GM21367 (cell line): ENCODE measurements around the gene CTTNBP2.

Experiments
- ATAC-seq: cut with Tn5 transposase; IDR thresholded peaks from one replicate; pipeline ENCODE4 v1.9.1; 2021; ENCODE audit not compliant: unreplicated experiment

Gene CTTNBP2

DNA sequence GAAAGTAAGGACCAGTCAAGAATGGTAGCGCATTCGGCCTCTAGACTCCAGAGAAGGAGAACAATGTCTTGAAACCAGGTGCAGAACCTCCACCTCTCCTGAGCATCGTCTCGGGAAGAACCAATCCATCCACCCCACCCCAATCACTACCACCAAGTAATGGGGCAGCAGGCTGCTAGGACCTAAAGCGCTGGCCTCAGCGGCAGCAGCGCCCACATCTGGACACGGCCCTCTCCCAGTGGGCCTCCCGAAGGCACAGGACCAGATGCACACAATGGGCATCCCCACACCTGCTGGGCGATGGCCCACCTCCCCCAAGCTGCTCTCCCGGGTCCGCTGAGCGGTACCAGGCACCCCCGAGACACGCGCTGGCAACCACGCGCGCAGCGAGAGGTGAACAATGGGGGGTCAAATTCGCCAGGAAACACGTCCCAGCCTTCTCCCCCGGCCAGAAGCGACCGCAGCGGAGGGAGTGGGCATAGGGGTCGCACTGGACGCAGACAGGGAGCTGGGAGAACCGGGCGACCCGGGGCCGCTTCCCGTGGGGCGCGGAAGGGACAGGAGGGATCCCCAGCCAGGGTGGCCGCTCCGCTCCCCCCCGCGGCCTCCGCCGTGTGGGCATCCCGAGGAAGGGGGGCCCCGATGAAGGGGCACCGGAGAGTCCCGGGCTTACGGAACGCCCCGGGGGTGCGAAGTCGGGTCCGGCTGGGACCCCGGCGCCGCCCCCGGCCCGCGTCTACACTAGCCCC, 506 bp downstream of the CTTNBP2 start:
- no peak for ATAC-seq

DNA sequence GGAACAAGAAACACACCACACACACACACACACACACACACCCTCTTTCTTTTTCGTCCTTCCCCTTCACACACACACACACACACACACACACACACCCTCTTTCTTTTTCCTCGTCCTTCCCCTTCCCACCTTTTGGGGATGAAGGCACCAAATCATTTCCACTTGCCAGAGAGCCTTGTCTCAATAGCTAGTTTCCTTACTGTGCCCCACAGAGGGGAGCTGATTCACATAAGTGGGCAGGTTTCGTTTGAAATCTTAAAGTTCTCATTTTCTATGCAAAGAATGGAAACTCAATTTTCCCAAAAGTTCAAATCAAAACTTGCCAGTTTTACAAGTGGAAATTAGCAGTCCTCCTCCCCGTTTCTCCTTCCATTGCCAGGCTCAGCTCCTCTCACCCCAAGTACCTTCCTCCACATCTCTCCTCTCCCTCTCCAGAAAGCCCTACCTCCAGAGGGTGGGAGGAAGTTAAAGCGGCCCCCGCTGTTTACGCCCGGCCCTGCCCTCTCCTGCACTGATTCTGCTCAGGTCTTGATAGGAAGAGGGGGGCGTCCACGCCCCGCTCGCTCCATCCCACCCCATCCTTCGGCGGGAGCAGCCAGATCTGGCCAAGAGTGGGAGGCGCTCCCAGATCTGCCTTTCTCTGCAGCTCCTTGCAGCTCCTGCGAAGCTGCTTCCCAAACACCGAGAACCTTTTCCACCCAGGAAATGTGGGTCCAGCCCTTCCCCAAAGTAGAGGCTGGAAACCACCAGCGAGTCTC, 1.3 kb downstream of the CTTNBP2 start:
- ATAC-seq: no peak

DNA sequence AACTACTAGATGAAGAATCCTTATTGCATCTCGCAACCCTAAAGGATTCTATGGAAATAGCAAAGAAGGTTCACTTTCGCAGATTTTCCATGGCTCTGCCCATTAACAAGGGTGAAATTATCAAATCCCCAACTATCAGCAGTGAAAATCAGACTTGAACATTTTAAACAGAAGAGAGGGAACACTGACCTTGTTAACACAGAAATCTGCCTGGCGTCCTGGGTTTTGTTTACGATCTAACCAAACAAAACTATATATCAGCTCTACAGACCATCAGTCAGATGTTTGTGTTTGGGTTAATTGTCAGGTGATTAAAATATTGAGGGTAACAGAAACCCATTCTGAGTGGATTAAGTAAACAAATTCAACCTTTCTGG, 1.9 kb downstream of the CTTNBP2 start:
- no peak for ATAC-seq

DNA sequence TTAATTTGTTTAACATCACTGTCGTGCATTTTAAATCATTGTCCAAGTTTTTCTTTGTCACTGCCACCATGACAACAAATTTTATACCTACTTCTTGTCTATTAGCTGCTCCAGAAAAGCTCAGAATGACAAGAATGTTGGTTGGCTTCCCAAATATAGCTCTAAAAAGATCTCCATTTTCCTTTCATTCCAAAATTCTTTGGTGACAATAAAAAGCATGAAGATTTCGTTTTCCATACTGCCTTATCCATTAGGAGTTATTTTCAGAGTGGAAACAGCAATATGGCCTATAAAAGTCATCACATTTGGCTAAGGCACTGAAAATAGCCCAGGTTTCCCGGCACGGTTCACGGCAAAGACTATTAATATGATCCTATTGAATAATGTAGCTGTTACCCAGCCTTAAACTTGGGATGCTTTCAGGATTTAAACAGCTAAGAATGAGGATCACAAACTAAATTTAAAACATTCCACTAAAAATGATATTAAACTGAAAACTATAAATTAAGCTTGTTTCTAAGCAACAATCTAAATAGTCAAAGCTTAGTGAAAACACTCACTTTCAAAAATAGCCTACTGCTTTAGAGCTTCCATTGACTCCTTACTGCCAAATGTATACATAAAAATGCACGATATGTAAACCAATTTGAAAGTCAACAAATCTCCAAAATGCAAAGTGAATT, 2.7 kb downstream of the CTTNBP2 start:
- ATAC-seq: no peak

DNA sequence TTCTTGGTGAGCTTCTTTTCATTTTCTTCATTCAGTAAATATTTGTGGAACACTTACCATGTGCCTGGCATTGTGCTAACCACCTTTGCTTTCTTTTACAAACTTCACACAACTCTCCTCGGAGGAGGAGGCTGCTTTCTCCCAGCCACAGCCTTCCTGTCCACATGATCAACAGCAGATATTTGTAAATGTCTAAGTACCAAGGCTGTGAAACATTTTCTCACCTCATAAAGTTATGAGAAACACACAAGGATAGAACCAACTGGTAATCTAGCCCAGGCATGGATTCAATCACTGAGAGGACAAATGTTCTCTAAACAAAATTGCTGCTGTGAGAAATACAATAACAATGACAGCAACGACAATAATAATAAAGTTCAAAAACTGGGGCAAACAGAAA, 3.9 kb downstream of the CTTNBP2 start:
- no peak for ATAC-seq

DNA sequence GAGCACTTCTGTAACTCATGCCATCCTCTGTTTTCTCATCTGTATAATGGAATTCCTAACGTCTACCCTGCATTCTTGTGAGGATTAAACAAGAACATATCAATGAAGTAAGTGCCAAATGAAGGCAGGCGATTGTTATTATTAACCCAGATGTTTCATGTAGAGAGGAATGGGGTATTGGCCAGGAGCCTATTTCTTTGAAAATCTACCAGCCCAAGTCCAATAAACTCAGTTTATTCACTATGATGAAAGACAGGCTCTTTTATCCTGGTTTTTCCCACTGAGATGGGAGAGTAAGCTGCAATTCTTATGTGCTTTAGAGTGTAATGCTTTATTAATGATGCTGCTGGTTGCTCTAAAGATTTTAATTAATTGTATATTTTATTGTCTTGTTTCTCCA, 9.6 kb downstream of the CTTNBP2 start:
- ATAC-seq: no peak

DNA sequence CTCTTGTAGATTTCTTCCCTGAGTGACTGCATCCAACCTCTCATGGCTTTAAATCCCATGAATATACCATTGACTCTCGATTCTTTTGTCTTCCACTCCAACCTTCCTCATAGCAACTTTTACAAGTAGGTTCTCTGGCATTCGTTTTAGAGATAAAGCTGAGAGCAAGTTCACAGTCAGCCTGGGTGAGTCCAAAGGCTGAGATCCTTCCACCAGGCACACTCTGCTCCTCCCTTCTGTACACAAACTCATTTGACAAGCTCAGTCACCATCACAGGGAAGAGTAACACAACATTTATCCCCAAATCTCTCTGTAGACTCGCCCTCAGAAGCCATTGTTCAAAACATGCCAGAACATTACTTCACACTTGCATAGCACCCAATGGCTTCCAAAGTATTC, 10.9 kb downstream of the CTTNBP2 start:
- ATAC-seq: no peak

DNA sequence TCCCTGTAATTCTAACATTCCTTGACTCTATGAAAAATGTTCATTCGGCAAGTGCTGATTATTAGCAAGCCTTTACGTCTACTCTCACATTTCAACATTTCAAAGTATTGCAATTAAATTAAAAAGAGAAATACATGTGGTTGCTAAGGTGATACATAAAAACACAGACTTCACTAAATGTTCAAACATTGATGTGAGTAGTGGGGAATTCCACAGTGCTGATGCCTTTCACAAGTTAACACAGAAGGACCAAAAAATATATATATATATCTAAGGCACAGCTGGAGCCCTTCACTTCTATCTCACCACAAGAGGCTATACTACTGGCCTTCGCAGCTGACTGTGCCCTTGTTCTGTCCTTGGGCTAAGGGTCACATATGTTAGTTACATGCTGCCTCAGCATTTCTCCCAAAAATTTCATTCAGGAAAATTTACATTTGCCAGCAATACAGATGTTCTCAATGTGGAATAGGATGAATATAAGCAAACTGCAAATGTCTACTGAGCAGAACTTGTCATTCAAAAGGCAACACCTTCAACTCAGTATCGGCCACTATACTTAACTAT, 13.9 kb downstream of the CTTNBP2 start:
- ATAC-seq: no peak

DNA sequence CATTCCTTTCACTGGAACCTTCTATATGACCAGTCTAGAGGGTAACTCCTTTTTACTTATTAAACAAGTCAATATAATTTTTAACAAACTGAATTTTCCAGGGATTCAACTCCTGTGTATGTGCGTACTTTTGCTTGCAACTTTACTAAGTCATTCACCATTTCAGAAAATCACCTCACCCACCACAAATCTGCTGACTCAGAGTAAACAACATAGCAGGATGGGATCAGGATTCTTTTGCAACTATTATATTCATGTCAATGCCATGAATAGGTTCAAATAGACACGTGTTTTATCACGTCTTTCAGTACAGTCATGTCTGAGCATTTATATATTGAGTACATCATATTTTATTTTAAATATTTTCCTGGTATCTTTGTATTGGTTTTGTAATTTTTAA, 14.5 kb downstream of the CTTNBP2 start:
- no peak for ATAC-seq

DNA sequence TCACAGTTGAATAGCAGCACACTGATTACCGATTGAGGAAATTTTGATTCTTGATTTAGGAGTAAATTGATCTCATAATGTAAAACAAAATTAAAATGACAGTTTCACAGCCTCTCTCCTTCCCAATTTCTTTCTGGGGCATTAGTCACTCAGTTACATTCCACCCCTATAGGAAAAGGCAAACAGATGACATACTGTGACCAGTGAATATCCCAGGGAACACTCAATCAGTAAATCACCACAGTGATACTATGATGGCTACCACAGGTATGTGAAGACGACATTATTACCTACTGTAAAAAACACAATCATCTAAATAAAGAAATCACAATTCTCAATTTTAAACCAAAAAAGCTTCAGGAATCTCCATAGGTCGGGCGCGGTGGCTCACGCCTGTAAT, 15.5 kb downstream of the CTTNBP2 start:
- no peak for ATAC-seq

DNA sequence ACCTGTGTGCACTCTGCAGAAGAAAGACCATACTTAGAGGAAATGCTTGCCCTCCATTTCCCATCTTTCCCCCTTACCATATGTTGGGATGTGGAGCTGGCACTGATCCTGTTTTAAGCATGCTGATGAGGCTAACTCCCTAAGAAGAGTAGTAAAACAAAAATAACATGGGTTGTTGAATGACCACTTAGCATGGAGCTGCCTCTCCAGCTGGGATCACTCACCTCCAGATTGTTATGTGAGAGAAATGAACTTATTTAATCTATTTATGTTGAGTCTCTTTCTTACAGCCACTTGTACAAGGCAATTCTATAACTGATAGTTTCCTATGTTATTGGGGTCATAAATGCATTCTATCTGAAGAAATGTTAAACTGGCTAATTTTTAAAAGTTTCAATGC, 17.0 kb downstream of the CTTNBP2 start:
- ATAC-seq: no peak

DNA sequence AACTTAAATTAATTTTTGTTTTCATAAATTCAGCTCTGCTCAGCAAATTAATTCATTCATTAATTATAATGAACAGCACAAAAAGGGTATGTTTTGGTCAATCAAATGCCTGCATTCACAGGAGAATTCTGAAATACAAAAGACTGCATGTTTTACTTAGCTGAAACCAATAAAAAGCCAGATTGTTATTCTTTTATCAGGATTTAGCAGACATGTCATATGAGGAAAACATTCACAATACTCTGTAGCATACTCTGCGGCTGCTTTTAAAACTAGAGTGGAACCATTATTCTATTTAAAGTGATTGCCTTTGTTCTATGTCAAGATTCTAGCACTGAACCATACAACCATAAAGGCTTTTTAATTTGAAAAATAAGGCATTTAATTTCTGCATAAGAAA, 19.1 kb downstream of the CTTNBP2 start:
- ATAC-seq: no peak

DNA sequence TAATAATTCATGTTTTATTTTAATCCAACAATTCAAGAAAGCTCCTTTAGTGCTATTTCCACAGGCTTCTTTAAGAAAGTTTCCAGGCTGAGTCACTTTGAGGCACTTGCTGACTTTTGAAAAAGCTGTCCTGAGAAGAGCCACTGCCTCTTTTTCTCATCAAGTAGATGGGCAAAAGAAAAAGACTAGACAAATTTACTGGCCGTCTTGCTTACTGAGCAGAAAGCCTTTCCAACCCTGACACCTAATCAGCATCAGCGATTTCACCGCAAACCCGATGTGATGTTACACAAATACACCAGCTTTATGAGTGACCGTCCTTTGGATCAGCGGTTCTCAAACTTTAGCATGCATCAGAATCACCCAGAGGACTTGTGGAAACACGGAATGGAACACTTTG, 24.3 kb downstream of the CTTNBP2 start:
- no peak for ATAC-seq

DNA sequence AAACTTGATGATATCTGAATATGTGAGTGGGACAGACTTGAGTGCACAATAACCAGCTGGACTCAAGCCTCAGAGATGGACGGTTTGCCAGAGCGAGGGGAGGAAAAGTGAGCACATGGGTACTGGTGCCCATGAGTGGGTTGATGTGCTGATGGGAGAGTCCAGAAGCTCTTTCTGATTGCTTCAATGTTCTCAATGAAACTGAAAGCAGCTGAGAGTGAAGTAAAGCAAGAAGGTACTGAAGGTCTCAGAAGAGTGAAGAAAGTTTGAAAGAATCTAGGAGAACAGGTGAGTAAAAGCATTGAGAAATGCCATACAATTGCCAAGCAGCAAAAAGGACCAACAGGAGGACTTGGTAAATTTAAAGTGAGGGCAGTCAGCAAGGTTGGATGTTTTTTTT, 28.6 kb downstream of the CTTNBP2 start:
- ATAC-seq: no peak

DNA sequence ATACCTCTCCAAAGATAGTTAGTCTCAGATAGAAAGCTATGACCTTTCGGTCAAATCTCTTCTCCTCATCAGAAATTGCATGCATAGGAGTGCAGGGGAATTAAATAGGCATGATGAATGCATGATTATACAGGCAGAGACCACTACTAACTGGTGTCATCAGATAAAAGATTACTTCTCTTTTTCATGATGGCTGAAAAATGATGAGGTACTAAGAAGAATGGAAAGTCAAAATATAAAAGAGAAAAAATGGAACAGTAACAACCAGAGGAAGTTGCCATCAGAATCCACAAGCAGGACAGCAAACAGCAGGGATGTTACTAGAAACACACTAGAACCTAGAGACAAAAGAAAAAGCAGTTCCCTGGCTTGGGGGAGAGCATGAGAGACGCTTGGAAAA, 31.6 kb downstream of the CTTNBP2 start:
- no peak for ATAC-seq

DNA sequence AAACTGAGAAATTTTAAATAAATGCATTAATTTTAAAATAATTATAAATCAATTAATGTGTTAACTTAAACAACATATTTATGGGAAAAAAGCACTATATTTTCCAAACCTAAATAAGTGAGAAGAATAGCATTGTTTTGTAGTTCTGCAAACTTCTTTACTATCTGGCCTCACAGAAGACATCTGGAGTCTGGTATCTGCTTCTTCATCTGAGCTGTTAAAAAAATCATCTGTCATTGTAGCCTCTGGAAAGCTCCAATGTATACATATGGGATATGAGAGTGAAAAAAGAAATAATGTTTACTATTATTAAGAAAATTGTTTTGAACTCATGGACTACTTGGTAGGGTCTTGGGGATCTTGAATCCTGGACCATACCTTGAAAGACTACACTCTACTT, 32.2 kb downstream of the CTTNBP2 start:
- no peak for ATAC-seq

DNA sequence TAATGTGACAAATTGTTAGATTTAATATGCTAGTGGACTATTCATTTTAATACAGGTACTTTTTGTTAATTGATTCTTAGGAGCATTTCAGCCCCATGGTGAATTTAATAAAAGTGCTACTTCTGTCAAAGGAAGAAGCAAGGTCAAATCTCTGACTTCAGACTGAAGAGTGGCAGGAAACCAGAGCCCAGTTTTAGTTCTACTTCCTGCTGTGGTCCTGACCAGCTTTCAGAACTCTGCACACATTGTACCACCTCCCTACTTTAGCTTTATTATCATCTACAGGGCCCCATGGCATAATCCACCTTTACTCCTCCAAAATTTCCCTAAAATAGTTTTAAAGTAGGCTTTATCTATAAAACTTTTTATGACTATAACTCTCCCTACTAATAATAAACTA, 33.7 kb downstream of the CTTNBP2 start:
- ATAC-seq: peak; percentile 46

DNA sequence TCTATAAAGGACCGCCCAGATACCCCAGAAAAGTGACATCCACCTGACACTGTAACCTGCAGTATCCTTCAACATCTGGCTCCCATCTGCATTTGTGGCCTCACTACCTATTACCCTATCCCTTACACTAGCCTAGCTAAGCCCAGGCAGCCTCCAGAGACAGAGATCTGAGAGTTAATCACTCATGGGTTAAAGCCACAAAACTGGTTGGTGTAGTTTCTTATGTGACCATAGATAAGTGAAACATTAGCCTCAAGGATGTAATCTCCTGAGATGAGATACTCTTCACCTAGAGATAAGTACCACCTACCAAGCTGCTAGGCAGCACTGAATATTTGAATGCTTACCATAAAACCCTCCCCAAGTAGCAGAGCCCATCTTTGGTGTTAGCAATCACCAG, 35.4 kb downstream of the CTTNBP2 start:
- peak; percentile 91 for ATAC-seq

DNA sequence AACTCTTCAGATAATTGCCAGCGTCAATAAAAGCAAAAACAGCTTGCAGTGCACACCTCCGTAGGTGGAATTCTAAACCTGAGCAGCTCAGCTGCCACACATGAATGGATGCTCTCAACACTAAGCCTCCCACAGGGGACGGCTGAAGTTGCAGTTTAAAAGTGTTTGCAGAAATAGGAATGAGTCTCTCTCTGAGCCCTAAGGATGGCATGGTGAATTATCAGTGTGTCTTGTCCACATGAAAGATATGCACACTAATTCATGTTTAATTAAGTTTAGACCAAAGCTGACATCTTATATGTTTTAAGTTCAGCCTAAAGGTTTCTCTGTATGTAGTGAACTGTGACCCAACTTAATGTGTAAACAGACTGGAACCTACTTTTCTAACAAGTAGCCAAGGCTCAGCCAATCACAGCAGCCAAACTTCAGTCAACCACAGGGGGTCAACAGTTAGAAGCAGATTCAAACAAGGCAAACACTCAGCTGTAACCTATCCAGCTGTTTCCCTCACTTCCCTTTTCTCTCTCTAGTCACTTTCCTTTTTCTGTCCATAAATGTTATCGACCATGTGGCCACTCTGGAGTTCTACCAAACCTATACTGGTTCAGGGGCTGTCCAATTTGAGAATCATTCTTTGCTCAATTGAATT, 38.1 kb downstream of the CTTNBP2 start:
- ATAC-seq: no peak

DNA sequence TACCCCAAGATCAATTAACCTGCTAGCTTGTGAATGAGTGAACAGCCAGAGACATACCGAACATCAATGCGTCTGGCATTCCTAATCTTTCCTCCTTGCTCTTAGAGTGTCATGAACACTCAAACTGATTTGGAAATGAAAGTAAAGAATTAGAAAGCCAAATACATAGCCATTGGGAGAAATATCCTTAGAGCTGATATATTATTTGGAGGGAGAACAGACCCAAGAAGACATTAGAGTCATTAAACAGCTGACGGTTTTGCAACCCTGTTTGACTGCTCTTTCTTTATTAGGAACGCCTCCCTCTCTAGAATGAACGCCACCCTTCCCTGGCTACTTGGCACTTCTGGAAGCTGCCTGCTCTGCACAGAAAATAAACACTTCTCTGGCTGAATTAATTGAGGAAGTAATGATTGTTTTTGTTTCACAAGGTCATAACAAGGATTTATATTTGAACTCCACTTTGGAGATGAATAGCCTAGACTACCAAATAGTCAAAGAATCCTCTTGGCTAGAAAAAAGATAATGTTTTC, 42.8 kb downstream of the CTTNBP2 start:
- no peak for ATAC-seq
